Prostate gland (tissue), 2 donors: Measurements from ENCODE around the gene HERC4. TPM values are rescaled to one million over a fixed set of nuclear protein-coding genes. Genes with fewer than 3 reads are reported as not detected.

Source experiments
- DNase-seq: peaks from one replicate; pipeline ENCODE4 v3.0.0-alpha.2; 2019; ENCODE audit warnings: low spot score
- H3K27ac ChIP-seq, 2 donors: fragments of 200-600 bp; sonication (generic); 2 replicates each; pipeline ENCODE4 v1.5.1; 2017 to 2019
- H3K27me3 ChIP-seq: fragments of 200-600 bp; sonication (generic); replicated peaks from 2 replicates; pipeline ENCODE4 v1.5.1; 2019; ENCODE audit not compliant: insufficient read depth
- H3K36me3 ChIP-seq, 2 donors: fragments of 200-600 bp; sonication (generic); 1 replicate in 1 of 2; 2 replicates in 1 of 2; pipeline versions ENCODE4 v1.5.1 to v1.8.1; 2017 to 2019
- H3K4me1 ChIP-seq: fragments of 200-600 bp; sonication (generic); replicated peaks from 2 replicates; pipeline ENCODE4 v1.5.1; 2019
- H3K4me3 ChIP-seq, 2 donors: fragments of 200-600 bp; sonication (generic); 2 replicates each; pipeline ENCODE4 v1.5.1; 2017 to 2019
- H3K9me3 ChIP-seq: fragments of 200-600 bp; sonication (generic); 2 replicates; pipeline ENCODE4 v1.5.1; 2017
- POLR2A ChIP-seq: fragments of 450-650 bp; IDR thresholded peaks from one replicate; pipeline ENCODE4 v1.6.1; 2016; ENCODE audit warnings: antibody characterized with exemption, mild to moderate bottlenecking
- POLR2AphosphoS5 ChIP-seq: sonication (generic); formaldehyde crosslinking; IDR thresholded peaks from one replicate; pipeline ENCODE4 v1.6.1; 2017; ENCODE audit warnings: antibody characterized with exemption
- WGBS: methylation state at CpG from one replicate; pipeline ENCODE4 v1.1.5; 2018; 5-methylcytosine and 5-hydroxymethylcytosine counted together
- intact Hi-C: fragments of 100-400 bp; cut with DNase I; formaldehyde crosslinking; loops from one replicate; pipeline ENCODE4 v1.14.2; 2022
- total RNA-seq, 2 donors: library from RNA; depleted of rRNA; stranded (reverse); fragments of >200 nt; gene quantifications; one replicate each; pipeline ENCODE4 v1.1.0, GENCODE V29; 2016
- TF ChIP-seq, protein P1 (sequence below), 4 experiments: fragments of 200-600 bp in 2 of 4; fragments of 450-650 bp in 2 of 4; sonication (generic) in 2 of 4; IDR thresholded peaks; 1 replicate in 3 of 4; 2 replicates in 1 of 4; pipeline ENCODE4 v1.5.1; 2016 to 2019; ENCODE audit warnings: antibody characterized with exemption in 4 of 4, mild to moderate bottlenecking in 2 of 4, moderate library complexity in 2 of 4

Gene HERC4
- total RNA-seq, 2 donors from 2014 or later, result 27.7 to 40.6 TPM

DNA sequence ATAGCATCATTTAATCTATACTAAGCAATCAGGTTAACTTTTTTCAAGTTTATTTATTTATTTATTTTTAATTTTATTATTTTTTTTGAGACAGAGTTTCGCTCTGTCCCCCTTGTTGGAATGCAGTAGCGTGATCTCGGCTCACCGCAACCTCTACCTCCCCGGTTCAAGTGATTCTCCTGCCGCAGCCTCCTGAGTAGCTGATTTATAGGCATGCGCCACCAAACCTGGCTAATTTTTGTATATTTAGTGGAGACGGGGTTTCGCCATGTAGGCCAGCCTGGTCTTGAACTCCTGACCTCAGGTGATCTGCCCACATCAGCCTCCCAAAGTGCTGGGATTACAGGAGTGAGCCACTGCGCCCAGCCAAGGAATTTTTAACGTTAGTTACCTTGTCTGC lies 33.6 kb upstream of the HERC4 start:
- no peaks in the 10 kb centered on the region for H3K36me3 ChIP-seq
- intact Hi-C loops, result no loop called here
- 91% methylated on average over 11 of the region's 11 CpGs for WGBS
- H3K4me3 ChIP-seq, result no peak overlapping the region
- H3K4me1 ChIP-seq, result no peaks in the 10 kb centered on the region
- H3K27ac ChIP-seq, result no peak overlapping the region
- TF ChIP-seq POLR2AphosphoS5, result no peak
- TF ChIP-seq, protein P1, sequence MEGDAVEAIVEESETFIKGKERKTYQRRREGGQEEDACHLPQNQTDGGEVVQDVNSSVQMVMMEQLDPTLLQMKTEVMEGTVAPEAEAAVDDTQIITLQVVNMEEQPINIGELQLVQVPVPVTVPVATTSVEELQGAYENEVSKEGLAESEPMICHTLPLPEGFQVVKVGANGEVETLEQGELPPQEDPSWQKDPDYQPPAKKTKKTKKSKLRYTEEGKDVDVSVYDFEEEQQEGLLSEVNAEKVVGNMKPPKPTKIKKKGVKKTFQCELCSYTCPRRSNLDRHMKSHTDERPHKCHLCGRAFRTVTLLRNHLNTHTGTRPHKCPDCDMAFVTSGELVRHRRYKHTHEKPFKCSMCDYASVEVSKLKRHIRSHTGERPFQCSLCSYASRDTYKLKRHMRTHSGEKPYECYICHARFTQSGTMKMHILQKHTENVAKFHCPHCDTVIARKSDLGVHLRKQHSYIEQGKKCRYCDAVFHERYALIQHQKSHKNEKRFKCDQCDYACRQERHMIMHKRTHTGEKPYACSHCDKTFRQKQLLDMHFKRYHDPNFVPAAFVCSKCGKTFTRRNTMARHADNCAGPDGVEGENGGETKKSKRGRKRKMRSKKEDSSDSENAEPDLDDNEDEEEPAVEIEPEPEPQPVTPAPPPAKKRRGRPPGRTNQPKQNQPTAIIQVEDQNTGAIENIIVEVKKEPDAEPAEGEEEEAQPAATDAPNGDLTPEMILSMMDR (IDR thresholded peaks at IDR 0.05), result no peak
- TF ChIP-seq POLR2A, result no peak
- no peak for DNase-seq
- no peaks in the 10 kb centered on the region for H3K9me3 ChIP-seq
- H3K27me3 ChIP-seq, result no peaks in the 10 kb centered on the region

DNA sequence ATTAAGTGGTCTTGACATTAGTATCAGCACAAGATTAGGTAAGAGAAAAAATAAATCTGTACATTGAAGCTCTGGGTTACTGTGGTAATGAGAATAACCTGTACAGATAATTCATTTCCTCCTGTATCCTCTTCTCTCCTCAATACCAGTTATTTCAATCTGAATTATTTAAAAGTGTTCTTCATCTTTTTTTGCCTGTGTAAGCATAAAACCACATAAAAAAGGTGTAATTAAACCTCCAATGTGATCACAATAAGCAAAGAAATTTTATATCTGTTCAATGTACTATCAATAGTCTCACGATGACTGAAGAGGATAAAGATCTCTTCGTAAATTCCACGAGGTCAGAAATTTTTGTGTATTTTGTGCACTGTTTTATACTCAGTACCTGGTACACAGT lies 33.0 kb upstream of the HERC4 start:
- no peak overlapping the region for H3K27ac ChIP-seq
- no peaks in the 10 kb centered on the region for H3K36me3 ChIP-seq
- WGBS, result 58% methylated on average over 3 of the region's 3 CpGs
- intact Hi-C loops, result no loop called here
- no peaks in the 10 kb centered on the region for H3K27me3 ChIP-seq
- no peaks in the 10 kb centered on the region for H3K4me1 ChIP-seq
- TF ChIP-seq POLR2AphosphoS5, result no peak
- TF ChIP-seq, protein P1 (IDR thresholded peaks at IDR 0.05), result no peak
- no peak for TF ChIP-seq POLR2A
- no peak overlapping the region for H3K4me3 ChIP-seq
- H3K9me3 ChIP-seq, result no peaks in the 10 kb centered on the region
- DNase-seq, result no peak

DNA sequence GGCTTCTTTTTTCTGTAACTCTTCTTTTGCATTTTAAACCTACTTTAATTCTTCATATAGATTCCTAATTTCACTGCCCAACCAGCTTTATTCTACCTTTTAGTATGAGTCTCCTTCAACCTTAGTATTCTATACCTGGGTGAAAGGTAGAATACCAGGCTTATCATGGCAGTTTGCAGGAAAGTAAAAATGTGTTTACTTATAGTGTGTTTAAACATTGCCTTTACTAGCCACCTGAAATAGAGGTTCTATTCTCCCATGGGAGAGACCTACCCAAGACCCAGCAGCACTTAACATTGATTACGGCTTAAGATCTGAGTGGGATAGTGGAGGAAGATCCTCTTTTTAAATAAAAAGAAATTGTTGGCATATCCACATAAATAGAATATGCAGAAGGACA lies 32.6 kb upstream of the HERC4 start:
- Histone ChIP-seq H3K4me1 (no peaks in the 10 kb centered on the region), H3K27ac (no peak overlapping the region), H3K27me3 (no peaks in the 10 kb centered on the region), H3K9me3 (no peaks in the 10 kb centered on the region), H3K4me3 (no peak overlapping the region), H3K36me3 (no peaks in the 10 kb centered on the region)
- no peak for DNase-seq
- TF ChIP-seq POLR2A (no peak), POLR2AphosphoS5 (no peak)
- TF ChIP-seq, protein P1 (IDR thresholded peaks at IDR 0.05), result no peak
- 85% methylated on average over 1 of the region's 1 CpG for WGBS
- intact Hi-C loops, result no loop called here

DNA sequence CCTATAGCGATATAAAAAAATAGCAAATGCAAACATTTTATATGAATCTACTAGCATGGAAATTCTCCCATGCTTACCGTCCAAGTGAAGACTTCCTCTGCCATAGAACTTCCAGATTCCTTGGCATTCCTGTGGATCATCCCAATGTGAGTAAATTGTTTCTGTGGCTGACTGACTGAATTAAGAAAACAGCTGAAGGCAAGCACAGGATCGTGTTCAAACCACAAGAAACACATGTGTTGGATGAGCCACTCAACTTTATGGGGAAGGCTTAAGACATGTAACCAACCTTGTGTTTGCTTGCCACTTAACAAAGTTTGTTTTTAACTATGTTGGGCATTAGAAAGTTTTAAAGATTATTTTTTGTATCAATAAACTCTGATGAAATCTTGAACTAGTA lies 31.6 kb upstream of the HERC4 start:
- WGBS, result 64% methylated on average over 3 of the region's 3 CpGs
- H3K27ac ChIP-seq, result no peak overlapping the region
- H3K4me3 ChIP-seq, result no peak overlapping the region
- no peak for DNase-seq
- TF ChIP-seq, protein P1 (IDR thresholded peaks at IDR 0.05), result no peak
- no peak for TF ChIP-seq POLR2AphosphoS5
- no peak for TF ChIP-seq POLR2A
- no peaks in the 10 kb centered on the region for H3K27me3 ChIP-seq
- H3K4me1 ChIP-seq, result no peaks in the 10 kb centered on the region
- intact Hi-C loops, result no loop called here
- no peaks in the 10 kb centered on the region for H3K9me3 ChIP-seq
- H3K36me3 ChIP-seq, result no peaks in the 10 kb centered on the region

DNA sequence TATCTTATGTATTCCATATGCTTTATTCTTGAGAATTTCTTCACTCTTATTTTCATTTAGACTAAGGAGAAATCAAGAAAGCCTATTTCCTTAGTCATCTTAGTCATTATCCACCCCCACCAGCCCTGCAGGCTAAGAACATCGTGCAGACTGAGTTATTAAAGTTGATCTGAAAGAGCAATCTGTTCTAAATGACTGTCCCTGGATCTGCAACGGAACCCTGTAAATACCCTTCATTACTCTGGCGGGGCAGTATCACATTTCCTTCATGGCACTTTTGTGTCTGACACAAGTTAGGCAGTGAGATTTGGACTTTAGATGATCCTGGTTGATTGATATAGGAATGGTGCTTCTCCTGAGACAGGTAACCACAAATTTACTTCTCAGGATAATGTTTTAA lies 30.7 kb upstream of the HERC4 start:
- Histone ChIP-seq H3K27me3 (no peaks in the 10 kb centered on the region), H3K4me3 (no peak overlapping the region), H3K36me3 (no peaks in the 10 kb centered on the region), H3K9me3 (no peaks in the 10 kb centered on the region), H3K4me1 (no peaks in the 10 kb centered on the region), H3K27ac (no peak overlapping the region)
- 41% methylated on average over 3 of the region's 3 CpGs for WGBS
- no peak for TF ChIP-seq POLR2AphosphoS5
- intact Hi-C loops, result no loop called here
- no peak for DNase-seq
